ENCODE data around the gene ISYNA1.

ISYNA1 gene

GRCh38 chr19:18397242-18398202 is 40.4 kb downstream of the ISYNA1 start, which contains the start of gene LRRC25:
LRRC25 (minus strand) TSS chr19:18397622; CDS start chr19:18396963, 659 bp downstream.
- DNase-seq: peak in 3 of 56 donors; percentile 20 to 41 (median 31)

- no peak for DNase-seq
These were observed 41.3 kb downstream of the ISYNA1 start for GRCh38 chr19:18396471-18397241.

- peak in 3 of 56 donors; percentile 9 to 24 (median 20) for DNase-seq
These were observed 44.1 kb downstream of the ISYNA1 start for GRCh38 chr19:18393836-18394235.

- DNase-seq: no peak
These were observed 45.0 kb downstream of the ISYNA1 start for GRCh38 chr19:18392926-18393325.

- DNase-seq: peak in 1 of 56 donors; percentile 14
These were observed 45.5 kb downstream of the ISYNA1 start for GRCh38 chr19:18392417-18392816.

GRCh38 chr19:18391509-18392075 is 46.3 kb downstream of the ISYNA1 start:
- no peak for DNase-seq

GRCh38 chr19:18390065-18390907 is 47.6 kb downstream of the ISYNA1 start:
- no peak for DNase-seq

GRCh38 chr19:18389726-18390064 is 48.2 kb downstream of the ISYNA1 start:
- no peak for DNase-seq

GRCh38 chr19:18388960-18389725 is 48.8 kb downstream of the ISYNA1 start:
- DNase-seq: no peak

- peak in 49 of 56 donors; percentile 7 to 79 (median 48) for DNase-seq
These were observed 49.6 kb downstream of the ISYNA1 start for GRCh38 chr19:18388100-18388959.

- DNase-seq: no peak
These were observed 51.2 kb downstream of the ISYNA1 start for GRCh38 chr19:18386543-18387271.

GRCh38 chr19:18385675-18386542 is 52.0 kb downstream of the ISYNA1 start, which contains the start of gene GDF15:
GDF15 (plus strand) TSS chr19:18386158; CDS start chr19:18386190, 32 bp downstream.
- no peak for DNase-seq

GRCh38 chr19:18385359-18385674 is 52.6 kb downstream of the ISYNA1 start:
- DNase-seq: no peak

- DNase-seq: no peak
These were observed 53.2 kb downstream of the ISYNA1 start for GRCh38 chr19:18384775-18385174.
